HepG2 (cell line): ENCODE measurements around the gene CCDC85C. TPM values are rescaled to one million over a fixed set of nuclear protein-coding genes. Genes with fewer than 3 reads are reported as not detected.
A peak's percentile ranks its signal among the peaks of the same experiment; 100 is the strongest.

Source experiments
- ATAC-seq: fragments of 200-7000 bp; cut with Tn5 transposase; 3 replicates; pipeline ENCODE4 v1.9.1; 2020; ENCODE audit warnings: mild to moderate bottlenecking, moderate library complexity
- BruUV-seq: library from RNA; stranded (reverse); fragments of 400-500 nt; replicated peaks from 2 replicates; lab custom pipeline; 2021; lab: Mats Ljungman, UMichigan
- CTCF ChIA-PET: fragments of 300-600 bp; formaldehyde crosslinking; extraction: SDS; loops from one replicate; lab custom pipeline; 2021; ENCODE audit warnings: low total read pairs, inconsistent platforms, low intra/inter-chr PET ratio; lab: Yijun Ruan, JAX
- POLR2A ChIA-PET: fragments of 350-600 bp; sonication (Branson Sonifier 250); formaldehyde crosslinking; loops from one replicate; lab custom pipeline; 2020; ENCODE audit warnings: antibody characterized with exemption, inconsistent platforms; lab: Yijun Ruan, JAX
- DNase-seq: peaks from one replicate; pipeline ENCODE4 v3.0.0-alpha.2; 2015; ENCODE audit warnings: low spot score
- FAIRE-seq: peaks from 3 replicates; lab custom pipeline; 2011; peaks lifted over from hg19 to GRCh38; lab: Jason Lieb, UNC
- H2AFZ ChIP-seq: one replicate; pipeline ENCODE4 v1.6.1; 2011; ENCODE audit warnings: low read length, inconsistent platforms
- H3K27ac ChIP-seq: fragments of 300-600 bp; 3 replicates; pipeline ENCODE4 v1.8.0; 2011; ENCODE audit warnings: mixed run types, mild to moderate bottlenecking, mixed read lengths, low read length, inconsistent platforms; ENCODE audit not compliant: insufficient read depth; ENCODE audit errors: extremely low read length
- H3K27me3 ChIP-seq, 2 experiments: fragments of 200-600 bp in 1 of 2; 2 replicates in 1 of 2; 3 replicates in 1 of 2; pipeline versions ENCODE4 v1.6.0 to v1.8.0; 2011; ENCODE audit warnings: low read length in 2 of 2, mild to moderate bottlenecking in 2 of 2, moderate library complexity in 2 of 2, inconsistent platforms in 1 of 2; ENCODE audit not compliant: insufficient read depth in 2 of 2, control insufficient read depth in 1 of 2
- H3K36me3 ChIP-seq, 2 experiments: fragments of 200-600 bp in 1 of 2; replicated peaks in 1 of 2; 2 replicates in 1 of 2; 3 replicates in 1 of 2; pipeline versions ENCODE4 v1.5.1 to v1.8.0; 2011; ENCODE audit warnings: low read length in 2 of 2, inconsistent platforms in 1 of 2; ENCODE audit not compliant: insufficient read depth in 2 of 2, control insufficient read depth in 1 of 2
- H3K4me1 ChIP-seq: 2 replicates; pipeline ENCODE4 v1.5.1; 2012; ENCODE audit warnings: low read length, inconsistent platforms; ENCODE audit not compliant: insufficient read depth
- H3K4me2 ChIP-seq: 2 replicates; pipeline ENCODE4 v1.6.0; 2011; ENCODE audit warnings: low read depth, low read length, inconsistent platforms
- H3K4me3 ChIP-seq, 3 experiments: fragments of 200-600 bp in 1 of 3; sonication (generic), shearing (Covaris generic) in 1 of 3; replicated peaks in 1 of 3; 2 replicates each; pipeline ENCODE4 v1.5.1; 2011 to 2016; ENCODE audit warnings: low read length in 3 of 3, inconsistent platforms in 2 of 3, low read depth in 2 of 3, mild to moderate bottlenecking in 2 of 3, control low read depth in 1 of 3, mixed read lengths in 1 of 3; ENCODE audit not compliant: insufficient read depth in 1 of 3
- H3K79me2 ChIP-seq: one replicate; pipeline ENCODE4 v1.6.1; 2011; ENCODE audit warnings: low read length, inconsistent platforms; ENCODE audit not compliant: insufficient read depth
- H3K9ac ChIP-seq: 2 replicates; pipeline ENCODE4 v1.6.0; 2011; ENCODE audit warnings: mild to moderate bottlenecking, low read depth, low read length, inconsistent platforms; ENCODE audit not compliant: insufficient read depth
- H3K9me3 ChIP-seq: 2 replicates; pipeline ENCODE4 v1.5.1; 2012; ENCODE audit warnings: mild to moderate bottlenecking, low read length
- H4K20me1 ChIP-seq: 2 replicates; pipeline ENCODE4 v1.6.0; 2011; ENCODE audit warnings: inconsistent platforms, mild to moderate bottlenecking, low read length, moderate library complexity; ENCODE audit not compliant: insufficient read depth
- AGO2 ChIP-seq: fragments of 200-400 bp; formaldehyde crosslinking; optimal IDR thresholded peaks from 2 replicates; pipeline ENCODE3; 2017; ENCODE audit warnings: mild to moderate bottlenecking, low read depth, low read length, moderate library complexity
- PRDM10 ChIP-seq: sonication (generic); formaldehyde crosslinking; IDR thresholded peaks from 2 replicates; pipeline ENCODE4 v1.4.0; 2020; ENCODE audit warnings: low read depth, missing genetic modification reagents
- WGBS: methylation state at CpG from one replicate; pipeline ENCODE4 v1.1.6; 2017; ENCODE audit warnings: low lambda C conversion rate; 5-methylcytosine and 5-hydroxymethylcytosine counted together
- in situ Hi-C: cut with HindIII; loops from 2 replicates; pipeline ENCODE4 v1.10.0; 2017; ENCODE audit warnings: low pct_unique_long_range_greater_than_20kb; ENCODE audit not compliant: extremely low pct_ligation_motif_present
- intact Hi-C: fragments of 100-400 bp; cut with micrococcal nuclease; formaldehyde crosslinking; loops from one replicate; pipeline ENCODE4 v1.10.0; 2022; ENCODE audit not compliant: unreplicated experiment
- polyA plus RNA-seq, 8 experiments: library from polyadenylated mRNA; depleted of rRNA in 3 of 8; stranded (reverse) in 7 of 8; unstranded in 1 of 8; fragments of >200 nt; fragmentation: Illumina TruSeq in 4 of 8; extraction: Trizol in 4 of 8; gene quantifications; 2 replicates each; pipeline versions ENCODE4 v1.2.1 to v1.2.3, GENCODE V29; 2011 to 2016; ENCODE audit warnings: low read depth in 4 of 8, missing spikeins in 1 of 8, mixed read lengths in 1 of 8; ENCODE audit not compliant: insufficient read depth in 1 of 8
- total RNA-seq, 5 experiments: library from RNA; depleted of rRNA; stranded (reverse); fragments of >200 nt; fragmentation: Illumina TruSeq; extraction: Trizol; gene quantifications; 2 replicates each; pipeline ENCODE4 v1.2.3, GENCODE V29; 2016; ENCODE audit warnings: low read depth in 1 of 5

Gene CCDC85C
- total and polyA plus RNA-seq, 2 of the 13 experiments (the other 11 are each of a cell fraction or from before 2014, with no cell fraction given), result 18.8 to 43.8 TPM

- intact Hi-C loops (loop anchor here (2.0 kb wide), 2 partner anchors 43 to 55 kb away; no protein-coding TSS in a partner anchor), in situ Hi-C loops (loop anchor here (5.0 to 10.0 kb wide), 2 partner anchors 112 to 365 kb away; no protein-coding TSS in a partner anchor)
- POLR2A ChIA-PET, result no interaction called here
- H3K4me3 ChIP-seq, result no peak overlapping the region
- no peaks in the 10 kb centered on the region for H3K9me3 ChIP-seq
- peaks cover 21% of the 10 kb centered on the region for H3K4me1 ChIP-seq
- H3K27ac ChIP-seq, result no peak overlapping the region
- peaks cover 6% of the 10 kb centered on the region for H3K79me2 ChIP-seq
- no peak for DNase-seq
- FAIRE-seq, result no peak
- H3K9ac ChIP-seq, result no peak overlapping the region
- BruUV-seq, result no TSS peak
- H4K20me1 ChIP-seq, result peaks cover 24% of the 10 kb centered on the region; the same call in 1 of the 2 replicates
- no peak for ATAC-seq
- no peaks in the 10 kb centered on the region for H3K27me3 ChIP-seq
- H2AFZ ChIP-seq, result no peak overlapping the region
- CTCF ChIA-PET, result interaction anchor here (2.5 kb wide), 1 partner anchor 109 kb away, joined by 29 read pairs; no protein-coding TSS in a partner anchor
- TF ChIP-seq AGO2 (peak; percentile 21), PRDM10 (CRISPR knock-in tag) (no peak)
- 89% methylated on average over 3 of the region's 6 CpGs for WGBS
- peaks cover 8 to 25% of the 10 kb centered on the region in 2 experiments; a peak in 4 of 5 replicates for H3K36me3 ChIP-seq
- no peak overlapping the region for H3K4me2 ChIP-seq
These were observed 84.0 kb downstream of the CCDC85C start for GRCh38 chr14:99519931-99520421.
